Peyer's patch (tissue), 4 donors: ENCODE data around the gene ADCY2. TPM values are rescaled to one million over a fixed set of nuclear protein-coding genes. Genes with fewer than 3 reads are reported as not detected.

Experiments used
- DNase-seq, 3 donors: peaks; one replicate each; pipeline ENCODE4 v3.0.0-alpha.2; 2017 to 2019
- H3K27ac ChIP-seq, 4 donors: fragments of 200-600 bp; sonication (generic); one replicate each; pipeline ENCODE4 v1.5.1; 2016 to 2019
- H3K27me3 ChIP-seq, 2 donors: fragments of 200-600 bp; sonication (generic); one replicate each; pipeline ENCODE4 v1.5.1; 2019
- H3K36me3 ChIP-seq, 3 donors: fragments of 200-600 bp; sonication (generic); one replicate each; pipeline ENCODE4 v1.5.1; 2016 to 2019
- H3K4me1 ChIP-seq, 4 donors: fragments of 200-600 bp; sonication (generic); one replicate each; pipeline ENCODE4 v1.5.1; 2016 to 2019
- H3K4me3 ChIP-seq, 4 donors: fragments of 200-600 bp; sonication (generic); 1 replicate in 3 of 4; 2 replicates in 1 of 4; pipeline ENCODE4 v1.5.1; 2016 to 2019; ENCODE audit warnings: mild to moderate bottlenecking in 1 of 4
- H3K9me3 ChIP-seq, 4 donors: fragments of 200-600 bp; sonication (generic); one replicate each; pipeline ENCODE4 v1.5.1; 2016 to 2019; ENCODE audit warnings: mild to moderate bottlenecking in 1 of 4
- POLR2A ChIP-seq, 2 donors: fragments of 450-650 bp; IDR thresholded peaks; one replicate each; pipeline ENCODE4 v1.5.1; 2017; ENCODE audit warnings: antibody characterized with exemption in 2 of 2, mild to moderate bottlenecking in 2 of 2, moderate library complexity in 2 of 2
- total RNA-seq, 4 donors: library from RNA; depleted of rRNA; stranded (reverse); fragments of >200 nt; gene quantifications; one replicate each; pipeline ENCODE4 v1.1.0, GENCODE V29; 2016
- TF ChIP-seq, protein P1 (sequence below), 6 experiments: fragments of 450-650 bp in 4 of 6; fragments of 200-600 bp in 2 of 6; sonication (generic) in 1 of 6; IDR thresholded peaks; one replicate each; pipeline ENCODE4 v1.5.1; 2017 to 2019; ENCODE audit warnings: antibody characterized with exemption in 6 of 6, mild to moderate bottlenecking in 3 of 6, moderate library complexity in 1 of 6

Gene ADCY2
- total RNA-seq, 4 donors from 2014 or later: 0.53 to 12.4 (median 5.1) TPM

DNA sequence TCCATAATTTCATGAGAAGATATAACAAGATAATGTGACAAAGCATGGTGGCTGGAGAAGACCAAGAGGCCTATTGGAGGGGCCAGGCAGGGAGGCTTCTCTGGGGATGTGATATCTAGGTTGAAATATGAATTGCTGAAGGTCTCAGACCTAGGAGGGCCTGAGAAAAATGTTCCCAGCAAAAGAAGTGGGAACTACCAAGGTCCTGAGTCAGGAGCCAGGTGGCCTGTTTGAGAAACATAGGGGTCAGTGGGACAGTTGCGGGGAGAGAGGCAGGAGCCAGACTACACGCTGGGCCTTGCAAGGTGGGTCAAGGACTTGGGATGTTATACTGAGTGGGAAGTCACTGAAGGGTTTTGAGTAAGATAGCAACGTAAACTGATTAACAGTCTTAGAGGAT lies 238.9 kb downstream of the ADCY2 start:
- H3K4me1 ChIP-seq: no peaks in the 10 kb centered on the region
- TF ChIP-seq POLR2A (IDR thresholded peaks at IDR 0.05): no peak
- TF ChIP-seq, protein P1, sequence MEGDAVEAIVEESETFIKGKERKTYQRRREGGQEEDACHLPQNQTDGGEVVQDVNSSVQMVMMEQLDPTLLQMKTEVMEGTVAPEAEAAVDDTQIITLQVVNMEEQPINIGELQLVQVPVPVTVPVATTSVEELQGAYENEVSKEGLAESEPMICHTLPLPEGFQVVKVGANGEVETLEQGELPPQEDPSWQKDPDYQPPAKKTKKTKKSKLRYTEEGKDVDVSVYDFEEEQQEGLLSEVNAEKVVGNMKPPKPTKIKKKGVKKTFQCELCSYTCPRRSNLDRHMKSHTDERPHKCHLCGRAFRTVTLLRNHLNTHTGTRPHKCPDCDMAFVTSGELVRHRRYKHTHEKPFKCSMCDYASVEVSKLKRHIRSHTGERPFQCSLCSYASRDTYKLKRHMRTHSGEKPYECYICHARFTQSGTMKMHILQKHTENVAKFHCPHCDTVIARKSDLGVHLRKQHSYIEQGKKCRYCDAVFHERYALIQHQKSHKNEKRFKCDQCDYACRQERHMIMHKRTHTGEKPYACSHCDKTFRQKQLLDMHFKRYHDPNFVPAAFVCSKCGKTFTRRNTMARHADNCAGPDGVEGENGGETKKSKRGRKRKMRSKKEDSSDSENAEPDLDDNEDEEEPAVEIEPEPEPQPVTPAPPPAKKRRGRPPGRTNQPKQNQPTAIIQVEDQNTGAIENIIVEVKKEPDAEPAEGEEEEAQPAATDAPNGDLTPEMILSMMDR (IDR thresholded peaks at IDR 0.05): no peak
- H3K36me3 ChIP-seq: no peaks in the 10 kb centered on the region
- H3K27me3 ChIP-seq: no peaks in the 10 kb centered on the region
- no peak overlapping the region for H3K4me3 ChIP-seq
- H3K9me3 ChIP-seq: no peaks in the 10 kb centered on the region
- DNase-seq: no peak
- H3K27ac ChIP-seq: no peak overlapping the region

DNA sequence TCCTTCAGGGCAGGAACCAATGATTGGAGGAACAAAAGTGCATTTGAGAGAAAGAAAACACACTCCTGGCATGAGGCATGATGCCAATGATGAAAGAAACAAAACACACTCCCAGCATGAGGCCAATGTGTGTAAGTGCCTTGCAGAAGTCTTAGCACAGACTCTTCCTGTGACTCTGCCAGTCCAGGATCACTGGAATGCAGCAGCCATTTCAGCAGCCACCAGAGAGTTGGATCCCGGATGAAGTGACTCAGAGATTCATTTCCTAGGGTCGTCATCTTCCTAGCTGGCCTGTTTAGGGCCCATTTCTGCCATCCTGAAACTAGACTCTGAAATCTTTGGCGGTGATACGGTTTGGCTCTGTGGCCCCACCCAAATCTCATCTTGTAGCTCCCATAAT lies 242.5 kb downstream of the ADCY2 start:
- H3K4me3 ChIP-seq: no peak overlapping the region
- H3K27me3 ChIP-seq: no peaks in the 10 kb centered on the region
- H3K4me1 ChIP-seq: no peaks in the 10 kb centered on the region
- no peaks in the 10 kb centered on the region for H3K36me3 ChIP-seq
- TF ChIP-seq POLR2A (IDR thresholded peaks at IDR 0.05): no peak
- TF ChIP-seq, protein P1 (IDR thresholded peaks at IDR 0.05): no peak
- no peaks in the 10 kb centered on the region for H3K9me3 ChIP-seq
- DNase-seq: no peak
- no peak overlapping the region for H3K27ac ChIP-seq

DNA sequence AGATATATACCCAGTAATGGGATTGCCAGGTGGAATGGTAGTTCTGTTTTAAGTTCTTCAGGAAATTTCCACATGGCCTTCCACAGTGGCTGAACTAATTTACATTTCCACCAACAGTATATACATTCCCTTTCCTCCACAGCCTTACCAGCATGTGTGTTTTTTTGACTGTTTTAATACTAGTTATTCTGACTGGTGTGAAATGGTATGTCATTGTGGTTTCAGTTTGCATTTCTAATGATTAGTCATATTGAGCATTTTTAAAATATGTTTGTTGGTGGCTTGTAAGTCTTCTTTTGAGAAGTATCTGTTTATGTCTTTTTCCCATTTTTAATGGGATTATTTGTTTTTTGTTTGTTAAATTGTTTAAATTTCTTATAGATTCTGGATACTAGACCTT lies 246.1 kb downstream of the ADCY2 start:
- no peaks in the 10 kb centered on the region for H3K27me3 ChIP-seq
- H3K4me3 ChIP-seq: no peak overlapping the region
- no peaks in the 10 kb centered on the region for H3K9me3 ChIP-seq
- DNase-seq: no peak
- H3K36me3 ChIP-seq: no peaks in the 10 kb centered on the region
- TF ChIP-seq, protein P1 (IDR thresholded peaks at IDR 0.05): no peak
- TF ChIP-seq POLR2A (IDR thresholded peaks at IDR 0.05): no peak
- H3K27ac ChIP-seq: no peak overlapping the region
- no peaks in the 10 kb centered on the region for H3K4me1 ChIP-seq

DNA sequence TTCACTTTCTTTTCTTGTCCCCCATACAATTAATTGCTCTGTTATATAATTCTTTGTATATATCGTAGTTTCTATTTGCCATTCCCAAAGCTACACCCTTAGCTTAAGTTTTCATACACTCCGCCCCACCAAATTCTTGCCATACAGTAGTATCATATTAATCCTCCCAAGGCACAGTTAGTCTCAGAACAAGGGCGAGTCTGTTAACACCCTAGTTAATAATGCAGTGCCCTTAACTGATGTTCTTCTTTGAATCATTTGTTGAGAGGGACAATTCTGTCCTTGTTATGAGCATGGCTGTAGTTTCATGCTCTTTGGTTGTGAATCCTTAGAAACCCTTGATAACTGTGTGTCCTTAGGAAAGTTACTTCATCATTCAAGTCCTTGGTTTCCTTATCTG lies 248.8 kb downstream of the ADCY2 start:
- TF ChIP-seq POLR2A (IDR thresholded peaks at IDR 0.05): no peak
- TF ChIP-seq, protein P1 (IDR thresholded peaks at IDR 0.05): no peak
- no peaks in the 10 kb centered on the region for H3K36me3 ChIP-seq
- no peak for DNase-seq
- H3K4me3 ChIP-seq: no peak overlapping the region
- no peak overlapping the region for H3K27ac ChIP-seq
- no peaks in the 10 kb centered on the region for H3K9me3 ChIP-seq
- H3K4me1 ChIP-seq: no peaks in the 10 kb centered on the region
- no peaks in the 10 kb centered on the region for H3K27me3 ChIP-seq

DNA sequence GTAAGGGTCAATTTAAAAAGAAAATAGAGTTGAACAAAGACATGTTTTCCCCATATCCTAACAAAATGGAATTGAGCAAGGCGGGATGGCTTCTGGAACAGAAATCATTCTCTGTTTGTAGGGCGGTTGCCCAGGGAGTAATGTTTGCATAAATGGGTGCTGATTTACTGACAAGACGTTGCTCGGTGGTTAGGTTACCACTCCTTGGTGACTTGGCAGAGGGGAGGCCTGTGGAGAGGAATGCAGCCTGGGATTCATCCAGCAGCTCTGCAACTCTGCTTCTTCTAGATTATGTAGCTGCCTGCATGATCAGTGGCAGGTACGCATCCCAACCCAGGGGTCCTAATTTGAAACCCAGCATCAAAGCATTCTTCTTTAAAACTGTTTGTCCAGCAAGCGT lies 254.8 kb downstream of the ADCY2 start:
- no peak overlapping the region for H3K4me3 ChIP-seq
- TF ChIP-seq, protein P1 (IDR thresholded peaks at IDR 0.05): no peak
- TF ChIP-seq POLR2A (IDR thresholded peaks at IDR 0.05): no peak
- DNase-seq: no peak
- H3K36me3 ChIP-seq: no peaks in the 10 kb centered on the region
- H3K4me1 ChIP-seq: no peaks in the 10 kb centered on the region
- H3K9me3 ChIP-seq: no peaks in the 10 kb centered on the region
- peak overlapping the region in 1 of 4 donors; percentile 48 for H3K27ac ChIP-seq
- H3K27me3 ChIP-seq: no peaks in the 10 kb centered on the region

DNA sequence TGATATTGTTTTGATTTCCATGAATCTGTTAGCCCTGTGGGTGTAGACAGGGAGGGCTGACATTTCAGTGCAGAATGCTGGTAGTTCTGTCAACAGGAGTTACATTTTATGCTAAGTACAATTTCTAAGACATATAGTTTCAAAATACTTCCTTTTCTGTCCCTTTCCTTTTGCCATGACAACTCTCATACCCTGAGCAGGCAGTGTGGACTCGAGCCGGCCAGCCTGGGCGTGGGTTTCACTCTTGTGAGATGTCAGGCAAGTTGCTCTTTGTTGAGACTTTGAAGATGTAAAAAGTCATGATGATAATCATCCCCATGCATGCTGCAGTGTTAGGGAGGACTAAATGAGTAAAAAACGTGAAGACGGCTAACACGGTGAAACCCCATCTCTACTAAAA lies 257.1 kb downstream of the ADCY2 start:
- H3K36me3 ChIP-seq: no peaks in the 10 kb centered on the region
- no peaks in the 10 kb centered on the region for H3K4me1 ChIP-seq
- no peak overlapping the region for H3K4me3 ChIP-seq
- H3K9me3 ChIP-seq: no peaks in the 10 kb centered on the region
- H3K27ac ChIP-seq: no peak overlapping the region
- TF ChIP-seq POLR2A (IDR thresholded peaks at IDR 0.05): no peak
- TF ChIP-seq, protein P1 (IDR thresholded peaks at IDR 0.05): no peak
- no peaks in the 10 kb centered on the region for H3K27me3 ChIP-seq
- DNase-seq: no peak
